Skeletal muscle tissue (tissue), 4 donors: ENCODE data around the gene TNKS1BP1. TPM values are rescaled to one million over a fixed set of nuclear protein-coding genes. Genes with fewer than 3 reads are reported as not detected.
"Not testable (repeated sequence)": the region's sequence is repeated elsewhere in the genome, so short reads cannot be mapped to it uniquely, and the experiment has no call there.

Experiments
- H3K27ac ChIP-seq: one replicate; pipeline ENCODE4 v1.7.0; 2013; ENCODE audit warnings: mild to moderate bottlenecking, low read depth, low read length, inconsistent platforms
- H3K27me3 ChIP-seq, 3 donors: one replicate each; pipeline ENCODE4 v1.7.0; 2013; ENCODE audit warnings: low read length in 3 of 3; ENCODE audit not compliant: control insufficient read depth in 3 of 3, insufficient read depth in 3 of 3
- H3K36me3 ChIP-seq, 3 donors: one replicate each; pipeline ENCODE4 v1.7.0; 2013; ENCODE audit warnings: low read length in 3 of 3; ENCODE audit not compliant: control insufficient read depth in 3 of 3, insufficient read depth in 3 of 3
- H3K4me1 ChIP-seq, 3 donors: one replicate each; pipeline ENCODE4 v1.7.0; 2013; ENCODE audit warnings: low read length in 3 of 3, mild to moderate bottlenecking in 3 of 3; ENCODE audit not compliant: control insufficient read depth in 3 of 3, insufficient read depth in 3 of 3
- H3K4me3 ChIP-seq, 3 donors: one replicate each; pipeline ENCODE4 v1.7.0; 2013; ENCODE audit warnings: low read length in 3 of 3
- H3K9ac ChIP-seq, 3 donors: one replicate each; pipeline ENCODE4 v1.7.0; 2013; ENCODE audit warnings: low read length in 3 of 3, mild to moderate bottlenecking in 3 of 3, moderate library complexity in 2 of 3, low read depth in 1 of 3
- H3K9me3 ChIP-seq, 3 donors: one replicate each; pipeline ENCODE4 v1.7.0; 2013; ENCODE audit warnings: low read length in 3 of 3; ENCODE audit not compliant: control insufficient read depth in 3 of 3
- total RNA-seq: library from RNA; depleted of rRNA; stranded (reverse); fragments of >200 nt; gene quantifications from one replicate; pipeline ENCODE4 v1.2.3, GENCODE V29; 2014
- donor health status: Osteomylitis.

Gene TNKS1BP1
- total RNA-seq, 1 donor from 2014 or later = 65.2 TPM

DNA sequence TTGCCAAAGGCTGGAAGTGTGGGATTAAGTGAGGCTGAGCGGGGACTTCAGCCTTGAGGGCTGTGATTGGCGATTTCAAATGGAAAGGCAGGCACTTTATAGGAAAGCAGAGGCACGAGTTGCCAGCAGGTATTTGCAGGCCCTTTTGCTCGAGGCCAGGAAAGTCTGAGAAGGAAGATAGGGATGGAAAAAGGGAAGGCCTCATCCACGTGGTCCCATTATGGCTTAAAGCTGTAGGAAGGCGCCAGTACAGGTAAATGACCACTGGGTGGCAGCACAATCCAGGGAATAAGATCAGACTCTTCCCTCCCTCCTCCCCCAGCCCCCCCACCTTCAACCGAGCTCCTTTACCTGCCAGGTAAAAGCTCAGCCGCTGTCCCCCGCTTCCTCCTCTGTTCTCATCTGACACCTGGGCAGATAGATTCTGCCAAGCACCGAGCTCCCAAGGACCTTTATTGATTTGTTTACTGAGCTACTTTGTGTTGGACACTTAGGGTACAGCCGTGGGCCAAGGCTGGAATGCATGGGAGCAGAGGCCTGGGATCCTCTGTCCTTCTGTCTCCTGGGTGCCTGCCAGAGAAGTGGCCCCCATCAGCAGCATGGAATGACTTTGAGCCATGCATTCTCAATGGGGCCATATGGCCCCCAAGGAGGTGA lies 20.9 kb upstream of the TNKS1BP1 start:
- Histone ChIP-seq H3K4me3 (no peak overlapping the region), H3K9me3 (no peaks in the 10 kb centered on the region), H3K27me3 (no peaks in the 10 kb centered on the region), H3K4me1 (peaks cover 3 to 11% (median 10%) of the 10 kb centered on the region in 3 donors), H3K27ac (no peak overlapping the region), H3K9ac (peak overlapping the region in 1 of 3 donors; percentile 16), H3K36me3 (no peaks in the 10 kb centered on the region)

DNA sequence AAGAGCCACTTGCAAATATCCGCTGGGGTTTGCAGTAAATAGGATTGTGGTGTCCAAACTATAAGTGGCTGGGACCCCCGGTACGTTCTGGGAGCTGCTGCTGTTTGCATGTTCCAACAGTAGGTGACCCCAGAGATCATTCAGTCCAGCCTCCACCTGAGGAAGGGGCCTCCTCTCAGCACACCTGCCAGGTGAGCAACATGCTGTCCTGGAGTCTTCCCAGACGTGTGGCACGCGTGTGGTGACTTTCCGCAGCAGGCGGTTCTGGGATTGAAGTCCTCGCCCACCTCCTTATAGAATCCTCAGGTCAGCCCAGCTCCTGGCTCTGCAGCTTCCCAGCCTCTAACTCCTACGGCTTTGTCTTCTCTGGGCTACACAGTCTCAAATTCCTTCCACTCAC lies 20.1 kb upstream of the TNKS1BP1 start:
- no peaks in the 10 kb centered on the region for H3K36me3 ChIP-seq
- H3K4me3 ChIP-seq = no peak overlapping the region
- peaks cover 3 to 12% (median 9%) of the 10 kb centered on the region in 3 donors for H3K4me1 ChIP-seq
- no peak overlapping the region for H3K27ac ChIP-seq
- H3K9ac ChIP-seq = peak overlapping the region in 1 of 3 donors; percentile 21
- no peaks in the 10 kb centered on the region for H3K9me3 ChIP-seq
- no peaks in the 10 kb centered on the region for H3K27me3 ChIP-seq

DNA sequence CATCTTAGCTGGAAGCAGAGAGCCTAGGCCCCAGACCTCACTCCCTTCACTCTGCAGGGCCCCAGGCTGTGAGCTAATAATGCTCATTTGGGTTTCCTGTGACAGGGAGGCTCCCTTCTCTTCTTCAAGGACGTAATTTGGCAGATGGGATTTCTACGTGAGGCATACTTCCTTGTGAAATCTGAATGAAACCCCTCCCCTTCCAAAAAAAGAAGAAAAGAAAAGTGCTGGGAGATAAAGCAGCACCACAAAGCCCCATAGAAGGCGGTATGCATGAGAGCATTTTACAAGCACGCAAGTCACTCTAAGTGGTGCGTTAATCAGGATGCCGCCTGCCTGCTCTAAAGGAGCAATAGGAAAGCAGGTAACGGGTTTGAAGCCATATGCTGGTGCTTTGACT lies 19.1 kb upstream of the TNKS1BP1 start:
- Histone ChIP-seq H3K4me1 (peaks cover 0 to 8% (median 4%) of the 10 kb centered on the region in 3 donors), H3K9me3 (no peaks in the 10 kb centered on the region), H3K27ac (no peak overlapping the region), H3K36me3 (no peaks in the 10 kb centered on the region), H3K27me3 (no peaks in the 10 kb centered on the region), H3K4me3 (no peak overlapping the region), H3K9ac (no peak overlapping the region)

DNA sequence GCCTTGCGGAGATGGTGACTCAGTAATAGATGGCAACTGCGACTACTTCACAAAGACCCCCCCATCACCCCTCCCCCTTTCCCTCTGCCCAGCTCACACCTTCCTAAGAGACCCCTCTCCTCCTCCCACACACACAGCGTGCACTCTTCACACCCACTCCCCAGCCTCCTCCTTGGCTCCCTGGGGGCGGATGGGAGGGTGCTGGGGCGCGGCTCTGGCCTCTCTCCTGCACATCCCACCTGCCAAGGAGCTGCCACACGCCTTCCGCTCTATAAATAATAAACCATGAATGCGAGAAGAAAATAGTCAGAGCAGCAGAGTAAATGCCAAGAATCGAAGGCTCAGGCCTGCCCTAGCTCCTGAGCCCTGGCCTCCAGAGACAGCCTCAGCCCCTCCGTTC lies 17.9 kb upstream of the TNKS1BP1 start:
- no peaks in the 10 kb centered on the region for H3K9me3 ChIP-seq
- H3K4me3 ChIP-seq = no peak overlapping the region
- H3K9ac ChIP-seq = no peak overlapping the region
- H3K4me1 ChIP-seq = peaks cover 0 to 5% (median 4%) of the 10 kb centered on the region in 3 donors
- no peak overlapping the region for H3K27ac ChIP-seq
- no peaks in the 10 kb centered on the region for H3K27me3 ChIP-seq
- no peaks in the 10 kb centered on the region for H3K36me3 ChIP-seq

DNA sequence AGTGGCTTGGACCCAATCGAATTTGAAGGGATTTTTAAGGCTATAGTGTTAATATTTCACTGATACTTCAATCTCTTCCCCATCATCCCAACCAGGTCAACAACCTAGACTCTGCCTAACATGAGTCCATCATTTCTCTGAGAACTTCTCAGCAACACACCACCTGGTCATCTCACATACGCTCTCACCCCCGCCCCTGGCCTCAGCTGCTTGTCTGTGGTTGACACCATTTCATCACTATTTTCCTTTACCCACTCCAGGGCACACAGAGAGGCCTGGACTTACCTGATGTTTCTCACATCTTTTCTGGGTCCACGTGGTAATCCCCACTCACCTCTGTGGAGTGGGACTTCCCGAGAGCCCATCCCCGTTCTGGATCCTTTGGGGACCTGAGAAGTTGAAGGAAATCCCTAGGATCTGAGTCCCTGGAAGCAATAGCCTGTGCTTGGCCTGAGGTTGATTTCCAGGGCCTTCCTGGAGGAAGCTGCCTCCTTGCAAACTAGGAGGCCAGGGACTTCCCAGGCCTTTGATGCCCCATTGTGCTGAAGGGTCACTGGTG lies 16.6 kb upstream of the TNKS1BP1 start:
- Histone ChIP-seq H3K36me3 (no peaks in the 10 kb centered on the region), H3K4me1 (peaks cover under 1 to 7% (median 6%) of the 10 kb centered on the region in 3 donors), H3K27me3 (no peaks in the 10 kb centered on the region), H3K9ac (no peak overlapping the region), H3K4me3 (no peak overlapping the region), H3K27ac (no peak overlapping the region), H3K9me3 (no peaks in the 10 kb centered on the region)

DNA sequence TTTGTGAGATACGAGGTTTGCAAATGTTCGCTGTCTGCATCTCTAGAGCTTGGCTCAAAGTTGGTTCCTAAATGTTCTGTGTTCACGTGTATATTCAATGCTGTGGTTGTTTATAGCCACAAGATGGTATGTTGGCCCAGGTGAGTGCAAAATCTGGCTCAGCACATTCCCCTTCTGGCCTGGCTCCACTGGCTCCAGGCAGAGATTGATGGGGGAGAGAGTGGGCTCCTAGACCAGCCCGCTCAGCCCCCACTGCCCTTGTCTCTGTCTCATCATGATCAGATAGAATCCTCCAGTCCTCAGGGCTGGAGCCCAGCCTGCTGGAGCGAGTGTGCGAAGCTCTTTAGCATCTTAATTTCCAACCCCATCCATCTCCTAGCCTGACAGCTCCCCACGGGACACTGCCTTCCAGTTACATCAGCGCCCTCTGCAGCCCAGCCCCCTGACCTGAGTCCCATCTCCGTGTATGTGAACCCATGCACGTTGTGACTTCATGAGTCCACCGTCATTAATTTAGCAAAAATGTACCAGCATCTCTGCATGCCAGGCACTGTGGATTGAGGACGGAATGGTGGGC lies 15.4 kb upstream of the TNKS1BP1 start:
- no peak overlapping the region for H3K4me3 ChIP-seq
- peaks cover 8 to 10% (median 8%) of the 10 kb centered on the region in 3 donors for H3K4me1 ChIP-seq
- H3K27ac ChIP-seq = no peak overlapping the region
- H3K9me3 ChIP-seq = no peaks in the 10 kb centered on the region
- no peaks in the 10 kb centered on the region for H3K27me3 ChIP-seq
- no peak overlapping the region for H3K9ac ChIP-seq
- no peaks in the 10 kb centered on the region for H3K36me3 ChIP-seq

DNA sequence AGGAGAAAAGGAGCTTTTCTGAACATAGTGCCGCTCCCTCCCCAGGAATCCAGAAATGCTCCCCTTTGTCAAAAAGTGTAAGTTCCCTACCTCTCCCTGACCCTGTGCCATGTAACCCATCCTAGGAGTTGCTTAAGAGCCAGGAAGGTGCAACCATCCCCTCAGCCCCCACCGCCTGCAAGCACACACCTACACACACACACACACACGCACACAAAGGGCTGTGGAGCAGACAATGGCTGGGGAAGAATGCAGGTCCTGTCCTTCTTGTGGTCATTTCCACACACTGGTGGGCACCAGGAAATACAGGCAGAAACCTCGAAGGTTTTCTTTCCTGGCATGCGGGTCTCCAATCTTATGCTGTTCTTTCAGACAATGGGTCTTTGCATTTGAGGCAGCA lies 14.6 kb upstream of the TNKS1BP1 start:
- Histone ChIP-seq H3K27ac (no peak overlapping the region), H3K9ac (no peak overlapping the region), H3K4me3 (no peak overlapping the region), H3K36me3 (peaks cover 0 to 3% (median 2%) of the 10 kb centered on the region in 3 donors), H3K4me1 (peaks cover 16 to 18% (median 16%) of the 10 kb centered on the region in 3 donors), H3K9me3 (no peaks in the 10 kb centered on the region), H3K27me3 (no peaks in the 10 kb centered on the region)

DNA sequence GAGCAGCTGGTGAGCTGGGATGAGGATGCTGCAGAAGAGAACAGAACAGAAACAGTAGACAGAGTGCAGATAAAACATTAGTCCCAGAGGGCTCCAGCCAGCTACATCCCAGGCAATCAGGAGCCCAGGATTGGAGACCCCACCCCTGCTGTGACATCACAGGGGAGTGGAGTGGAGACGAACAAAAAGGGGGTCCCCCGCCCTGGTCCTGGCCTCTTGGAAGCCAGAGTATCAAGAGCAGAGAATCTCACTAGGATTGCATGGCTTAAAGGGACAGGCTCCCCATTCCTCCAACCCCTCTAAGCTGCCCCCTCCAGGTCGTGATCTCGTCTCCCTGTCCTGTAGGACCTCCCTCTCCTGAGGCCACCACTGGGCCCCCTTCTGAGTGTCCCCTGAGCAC lies 13.4 kb upstream of the TNKS1BP1 start, which contains the start of gene P2RX3:
P2RX3 (plus strand) TSS at position 211 of the 400 bp plus-strand sequence. CDS start 199 bp downstream, outside the sequence.
- no peak within 1 kb of the TSS for H3K27ac ChIP-seq
- no peaks in the 10 kb centered on the region for H3K9me3 ChIP-seq
- H3K4me3 ChIP-seq = no peak within 1 kb of the TSS
- no peak within 1 kb of the TSS for H3K9ac ChIP-seq
- peaks cover 0 to 11% (median 9%) of the 10 kb centered on the region in 3 donors for H3K36me3 ChIP-seq
- H3K27me3 ChIP-seq = no peaks in the 10 kb centered on the region
- peaks cover 18 to 21% (median 19%) of the 10 kb centered on the region in 3 donors for H3K4me1 ChIP-seq

DNA sequence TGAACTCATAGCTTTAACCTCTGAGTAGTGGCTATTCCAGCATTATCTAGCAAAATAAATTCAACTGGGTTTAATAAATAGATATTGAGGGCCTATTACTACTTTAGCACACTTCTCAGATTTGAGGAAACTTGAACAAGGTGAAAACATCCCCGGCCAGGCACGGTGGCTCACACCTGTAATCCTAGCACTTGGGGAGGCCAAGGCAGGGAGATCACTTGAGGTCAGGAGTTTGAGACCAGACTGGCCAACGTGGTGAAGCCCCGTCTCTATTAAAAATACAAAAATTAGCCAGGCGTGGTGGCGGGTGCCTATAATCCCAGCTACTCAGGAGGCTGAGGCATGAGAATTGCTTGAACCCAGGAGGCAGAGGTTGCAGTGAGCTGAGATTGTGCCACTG lies 12.1 kb upstream of the TNKS1BP1 start:
- H3K9me3 ChIP-seq, H3K27ac ChIP-seq, H3K27me3 ChIP-seq, H3K4me3 ChIP-seq: not testable (repeated sequence)
- Histone ChIP-seq H3K36me3 (peaks cover 11 to 24% (median 22%) of the 10 kb centered on the region in 3 donors), H3K9ac (peak overlapping the region in 1 of 3 donors; percentile 6), H3K4me1 (peaks cover 18 to 21% (median 19%) of the 10 kb centered on the region in 3 donors)

DNA sequence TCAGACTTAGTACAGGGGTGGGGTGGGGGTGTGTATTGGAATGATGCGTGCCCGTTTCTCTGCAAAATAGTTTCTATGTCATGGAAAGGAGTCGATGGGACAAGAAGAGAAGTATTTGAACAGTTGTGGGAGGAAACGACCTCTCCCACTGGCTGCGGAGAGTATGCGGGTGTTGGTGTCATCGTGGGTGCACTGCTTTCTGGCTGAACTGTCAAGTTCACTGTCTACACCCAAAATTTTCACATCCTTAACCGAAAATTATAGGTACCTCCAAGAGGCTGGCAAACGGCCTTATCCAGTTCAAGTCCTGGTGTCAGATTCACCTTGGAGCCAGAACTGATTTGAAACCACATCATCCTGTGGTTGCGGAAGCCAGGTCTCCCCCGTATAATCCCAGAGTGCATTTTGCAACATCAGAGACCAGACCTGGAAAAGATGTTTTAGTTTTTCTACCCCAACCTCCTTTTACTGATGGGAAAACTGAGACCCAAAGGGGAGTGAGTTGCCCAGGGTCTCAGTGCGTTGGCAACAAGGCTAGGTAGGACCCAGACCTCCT lies 11.4 kb upstream of the TNKS1BP1 start:
- H3K9ac ChIP-seq = peak overlapping the region; percentile 75 to 93 (median 81)
- H3K27me3 ChIP-seq = no peaks in the 10 kb centered on the region
- H3K9me3 ChIP-seq = no peaks in the 10 kb centered on the region
- peaks cover 18 to 31% (median 28%) of the 10 kb centered on the region in 3 donors for H3K36me3 ChIP-seq
- peak overlapping the region; percentile 82 to 84 (median 84) for H3K4me3 ChIP-seq
- peaks cover 18 to 21% (median 19%) of the 10 kb centered on the region in 3 donors for H3K4me1 ChIP-seq
- H3K27ac ChIP-seq = peak overlapping the region; percentile 82
